Measurements from ENCODE around the gene ATP1A1. TPM values are rescaled to one million over a fixed set of nuclear protein-coding genes. Genes with fewer than 3 reads are reported as not detected.

Gene ATP1A1
- total and polyA plus RNA-seq, 4 donors, result 68.6 to 128 (median 82.6) TPM

- Histone ChIP-seq H3K36me3 (ENCODE audit: control insufficient read depth in 4 of 4, insufficient read depth in 3 of 4, low read depth in 1 of 4, low read length in 3 of 4) (no peaks in the 10 kb centered on the region), H3K9ac (ENCODE audit: low read depth in 1 of 2, low read length in 2 of 2) (no peak overlapping the region), H3K27me3 (ENCODE audit: control insufficient read depth in 4 of 4, insufficient read depth in 4 of 4, low read length in 3 of 4) (no peaks in the 10 kb centered on the region), H3K4me1 (ENCODE audit: control insufficient read depth in 4 of 4, insufficient read depth in 4 of 4, low read length in 3 of 4) (peaks cover 12 to 30% (median 19%) of the 10 kb centered on the region in 4 donors), H3K9me3 (ENCODE audit: control insufficient read depth in 4 of 4, low read length in 3 of 4) (no peaks in the 10 kb centered on the region), H3K27ac (ENCODE audit: low read depth in 1 of 2, low read length in 2 of 2) (no peak overlapping the region), H3K4me3 (ENCODE audit: low read depth in 1 of 3, low read length in 3 of 3) (no peak overlapping the region)
- TF ChIP-seq EGR1 (IDR thresholded peaks at IDR 0.05; ENCODE audit: low read depth in 2 of 2) (no peak), REST (IDR thresholded peaks at IDR 0.05) (no peak), GABPA (IDR thresholded peaks at IDR 0.05 in 1 of 2, conservative IDR thresholded peaks at IDR 0.05 in 1 of 2) (no peak), SP1 (IDR thresholded peaks at IDR 0.05) (no peak), MAX (IDR thresholded peaks at IDR 0.05) (no peak), YY1 (IDR thresholded peaks at IDR 0.05) (no peak), HNF4A (conservative IDR thresholded peaks at IDR 0.05) (no peak), HNF4G (IDR thresholded peaks at IDR 0.05) (no peak), NR2F2 (IDR thresholded peaks at IDR 0.05) (no peak)
- no peak for DNase-seq (ENCODE audit: low spot score)
- whole genome bisulfite sequencing, result 93% methylated on average over 3 of the region's 3 CpGs
Observed at GRCh38 chr1:116331523-116331922, 41.5 kb upstream of the ATP1A1 start.

- Histone ChIP-seq H3K9ac (ENCODE audit: low read depth in 1 of 2, low read length in 2 of 2) (no peak overlapping the region), H3K4me3 (ENCODE audit: low read depth in 1 of 3, low read length in 3 of 3) (no peak overlapping the region), H3K27ac (ENCODE audit: low read depth in 1 of 2, low read length in 2 of 2) (no peak overlapping the region), H3K27me3 (ENCODE audit: control insufficient read depth in 4 of 4, insufficient read depth in 4 of 4, low read length in 3 of 4) (no peaks in the 10 kb centered on the region), H3K9me3 (ENCODE audit: control insufficient read depth in 4 of 4, low read length in 3 of 4) (no peaks in the 10 kb centered on the region), H3K36me3 (ENCODE audit: control insufficient read depth in 4 of 4, insufficient read depth in 3 of 4, low read depth in 1 of 4, low read length in 3 of 4) (no peaks in the 10 kb centered on the region), H3K4me1 (ENCODE audit: control insufficient read depth in 4 of 4, insufficient read depth in 4 of 4, low read length in 3 of 4) (peaks cover 13 to 39% (median 24%) of the 10 kb centered on the region in 4 donors)
- WGBS, result 85% methylated on average over 3 of the region's 3 CpGs
- no peak for DNase-seq (ENCODE audit: low spot score)
- TF ChIP-seq SP1 (IDR thresholded peaks at IDR 0.05), result no peak
- TF ChIP-seq EGR1 (IDR thresholded peaks at IDR 0.05; ENCODE audit: low read depth in 2 of 2), result no peak
Observed at GRCh38 chr1:116332451-116332850, 40.6 kb upstream of the ATP1A1 start.

GRCh38 chr1:116333171-116334014 lies 39.7 kb upstream of the ATP1A1 start:
- DNase-seq (ENCODE audit: low spot score), result no peak
- Histone ChIP-seq H3K27ac (ENCODE audit: low read depth in 1 of 2, low read length in 2 of 2) (peak overlapping the region in 1 of 2 donors; percentile 57), H3K9ac (ENCODE audit: low read depth in 1 of 2, low read length in 2 of 2) (no peak overlapping the region), H3K4me1 (ENCODE audit: control insufficient read depth in 4 of 4, insufficient read depth in 4 of 4, low read length in 3 of 4) (peaks cover 13 to 42% (median 27%) of the 10 kb centered on the region in 4 donors), H3K4me3 (ENCODE audit: low read depth in 1 of 3, low read length in 3 of 3) (no peak overlapping the region), H3K9me3 (ENCODE audit: control insufficient read depth in 4 of 4, low read length in 3 of 4) (no peaks in the 10 kb centered on the region), H3K36me3 (ENCODE audit: control insufficient read depth in 4 of 4, insufficient read depth in 3 of 4, low read depth in 1 of 4, low read length in 3 of 4) (no peaks in the 10 kb centered on the region), H3K27me3 (ENCODE audit: control insufficient read depth in 4 of 4, insufficient read depth in 4 of 4, low read length in 3 of 4) (no peaks in the 10 kb centered on the region)
- WGBS, result 88% methylated on average over 5 of the region's 5 CpGs
- TF ChIP-seq SP1 (IDR thresholded peaks at IDR 0.05), result no peak
- no peak for TF ChIP-seq CTCF (IDR thresholded peaks at IDR 0.05; ENCODE audit: low read depth, low read length, missing input control)
- no peak for TF ChIP-seq GABPA (IDR thresholded peaks at IDR 0.05 in 1 of 2, conservative IDR thresholded peaks at IDR 0.05 in 1 of 2)
- TF ChIP-seq NR2F2 (IDR thresholded peaks at IDR 0.05), result no peak
- no peak for TF ChIP-seq FOXA1 (IDR thresholded peaks at IDR 0.05)
- TF ChIP-seq RAD21 (IDR thresholded peaks at IDR 0.05), result no peak
- no peak for TF ChIP-seq HNF4A (conservative IDR thresholded peaks at IDR 0.05)
- TF ChIP-seq HNF4G (IDR thresholded peaks at IDR 0.05), result no peak
- TF ChIP-seq FOXA2 (IDR thresholded peaks at IDR 0.05), result no peak
- no peak for TF ChIP-seq TAF1 (conservative IDR thresholded peaks at IDR 0.05)
- TF ChIP-seq REST (IDR thresholded peaks at IDR 0.05), result no peak
- TF ChIP-seq ATF3 (IDR thresholded peaks at IDR 0.05), result no peak
- no peak for TF ChIP-seq YY1 (IDR thresholded peaks at IDR 0.05)
- TF ChIP-seq RXRA (IDR thresholded peaks at IDR 0.05), result no peak
- no peak for TF ChIP-seq EGR1 (IDR thresholded peaks at IDR 0.05; ENCODE audit: low read depth in 2 of 2)
